Smooth muscle cell (in vitro differentiated cells): ENCODE data around the gene NCS1. TPM values are rescaled to one million over a fixed set of nuclear protein-coding genes. Genes with fewer than 3 reads are reported as not detected.

Source experiments
- DNase-seq: peaks from one replicate; lab custom pipeline; 2025; ENCODE audit not compliant: unreplicated experiment; lab: John Stamatoyannopoulos, UW
- H2AFZ ChIP-seq: fragments of 200-600 bp; sonication (generic); 2 replicates; pipeline ENCODE4 v1.6.0; 2016; ENCODE audit warnings: antibody characterized with exemption, low read depth, mild to moderate bottlenecking
- H3F3A ChIP-seq: fragments of 200-600 bp; sonication (generic); 2 replicates; pipeline ENCODE4 v1.6.0; 2017; ENCODE audit warnings: antibody characterized with exemption, low read depth
- H3K27ac ChIP-seq: fragments of 200-600 bp; sonication (generic); 2 replicates; pipeline ENCODE4 v1.5.1; 2016; ENCODE audit warnings: low read depth, mild to moderate bottlenecking
- H3K27me3 ChIP-seq: fragments of 200-600 bp; sonication (generic); 2 replicates; pipeline ENCODE4 v1.6.1; 2016; ENCODE audit warnings: low read depth, mild to moderate bottlenecking
- H3K36me3 ChIP-seq: fragments of 200-600 bp; sonication (generic); 2 replicates; pipeline ENCODE4 v1.5.1; 2016; ENCODE audit warnings: low read depth
- H3K4me1 ChIP-seq: fragments of 200-600 bp; sonication (generic); 2 replicates; pipeline ENCODE4 v1.5.1; 2016; ENCODE audit warnings: low read depth
- H3K4me2 ChIP-seq: fragments of 200-600 bp; sonication (generic); 2 replicates; pipeline ENCODE4 v1.6.0; 2016; ENCODE audit warnings: mild to moderate bottlenecking
- H3K4me3 ChIP-seq: fragments of 200-600 bp; sonication (generic); 2 replicates; pipeline ENCODE4 v1.5.1; 2016; ENCODE audit warnings: mild to moderate bottlenecking
- H3K79me2 ChIP-seq: fragments of 200-600 bp; sonication (generic); 2 replicates; pipeline ENCODE4 v1.6.0; 2016; ENCODE audit warnings: low read depth, mild to moderate bottlenecking
- H3K9ac ChIP-seq: fragments of 200-600 bp; sonication (generic); 2 replicates; pipeline ENCODE4 v1.6.0; 2016; ENCODE audit warnings: low read depth
- H3K9me3 ChIP-seq: fragments of 200-600 bp; sonication (generic); replicated peaks from 2 replicates; pipeline ENCODE4 v1.5.1; 2016; ENCODE audit warnings: low read depth
- H4K20me1 ChIP-seq: fragments of 200-600 bp; sonication (generic); 2 replicates; pipeline ENCODE4 v1.6.0; 2016; ENCODE audit warnings: low read depth
- WGBS: methylation state at CpG from one replicate; pipeline ENCODE4 v1.1.7; 2016; ENCODE audit warnings: low lambda C conversion rate; 5-methylcytosine and 5-hydroxymethylcytosine counted together
- polyA plus RNA-seq: library from polyadenylated mRNA; unstranded; fragments of >200 nt; fragmentation: Nextera tagmentation; extraction: Ambion mirVana; gene quantifications from 2 replicates; pipeline ENCODE4 v1.2.1, GENCODE V29; 2016
- total RNA-seq: library from RNA; depleted of rRNA; stranded (reverse); fragments of >200 nt; gene quantifications from 2 replicates; pipeline ENCODE4 v1.2.3, GENCODE V29; 2014
- TF ChIP-seq, protein P1 (sequence below): fragments of 200-600 bp; sonication (generic); IDR thresholded peaks from 2 replicates; pipeline ENCODE4 v1.5.1; 2017; ENCODE audit warnings: borderline replicate concordance, mild to moderate bottlenecking, antibody characterized with exemption; ENCODE audit not compliant: insufficient read depth, poor library complexity, severe bottlenecking

The NCS1 gene
- total and polyA plus RNA-seq, 2 experiments from 2014 or later, result 28.0 to 59.3 TPM

DNA sequence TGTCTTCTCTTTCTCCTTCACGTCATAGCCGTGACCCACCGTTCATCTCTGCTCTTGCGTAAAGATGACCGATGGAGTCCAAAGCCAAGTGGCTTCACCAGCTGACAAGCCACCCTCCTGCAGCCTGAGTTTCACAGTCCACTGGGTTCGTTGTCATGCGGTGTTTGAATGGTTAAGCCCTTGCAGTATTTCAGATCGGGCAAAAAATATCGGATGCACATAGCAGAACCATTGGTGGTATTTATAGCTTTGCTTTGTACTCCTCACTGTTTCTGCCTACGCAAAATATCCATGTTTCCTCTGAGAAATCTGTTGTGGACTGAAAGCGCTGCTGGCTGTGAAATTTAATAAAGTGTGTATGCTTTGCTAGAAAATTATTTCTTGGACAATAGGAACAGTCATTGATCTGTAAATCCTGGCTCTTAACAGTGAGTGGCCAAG, 34.5 kb upstream of the NCS1 start:
- DNase-seq, result no peak
- H3K4me3 ChIP-seq, result no peak overlapping the region
- 69% methylated on average over 11 of the region's 11 CpGs for WGBS

DNA sequence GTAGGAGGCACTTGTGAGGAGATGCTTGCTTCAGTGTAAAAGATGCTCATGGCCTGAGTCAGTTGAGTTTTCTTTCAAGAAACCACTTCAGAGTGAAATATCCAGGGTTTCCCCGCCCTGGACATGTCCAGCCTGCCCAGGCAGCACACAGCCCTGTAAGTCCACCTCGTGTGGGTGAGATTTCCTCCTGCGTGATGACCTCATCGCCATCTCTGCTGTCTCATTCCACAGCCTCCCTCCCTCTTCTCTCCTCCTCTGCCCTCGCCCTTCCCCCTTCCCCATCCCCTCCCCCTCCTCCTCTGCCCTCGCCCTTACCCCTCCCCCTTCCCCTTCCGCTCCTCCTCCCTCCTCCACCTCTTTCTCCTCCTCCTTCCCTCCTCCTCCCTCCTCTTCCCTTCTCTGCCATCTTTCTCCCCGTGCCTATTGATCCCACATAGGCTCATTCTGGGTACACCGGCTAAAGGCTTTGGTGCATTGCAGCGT, 34.0 kb upstream of the NCS1 start:
- WGBS, result 20% methylated on average over 4 of the region's 10 CpGs
- Histone ChIP-seq H3K9ac (peak overlapping the region; percentile 77), H3K4me2 (peak overlapping the region; percentile 68), H2AFZ (no peak overlapping the region), H4K20me1 (peaks cover 3% of the 10 kb centered on the region), H3K27ac (peak overlapping the region; percentile 98), H3K36me3 (no peaks in the 10 kb centered on the region), H3K27me3 (no peaks in the 10 kb centered on the region), H3F3A (peaks cover 23% of the 10 kb centered on the region), H3K4me3 (no peak overlapping the region), H3K4me1 (peaks cover 29% of the 10 kb centered on the region), H3K9me3 (no peaks in the 10 kb centered on the region), H3K79me2 (no peaks in the 10 kb centered on the region)
- peak; percentile 24 for DNase-seq
- TF ChIP-seq, protein P1, sequence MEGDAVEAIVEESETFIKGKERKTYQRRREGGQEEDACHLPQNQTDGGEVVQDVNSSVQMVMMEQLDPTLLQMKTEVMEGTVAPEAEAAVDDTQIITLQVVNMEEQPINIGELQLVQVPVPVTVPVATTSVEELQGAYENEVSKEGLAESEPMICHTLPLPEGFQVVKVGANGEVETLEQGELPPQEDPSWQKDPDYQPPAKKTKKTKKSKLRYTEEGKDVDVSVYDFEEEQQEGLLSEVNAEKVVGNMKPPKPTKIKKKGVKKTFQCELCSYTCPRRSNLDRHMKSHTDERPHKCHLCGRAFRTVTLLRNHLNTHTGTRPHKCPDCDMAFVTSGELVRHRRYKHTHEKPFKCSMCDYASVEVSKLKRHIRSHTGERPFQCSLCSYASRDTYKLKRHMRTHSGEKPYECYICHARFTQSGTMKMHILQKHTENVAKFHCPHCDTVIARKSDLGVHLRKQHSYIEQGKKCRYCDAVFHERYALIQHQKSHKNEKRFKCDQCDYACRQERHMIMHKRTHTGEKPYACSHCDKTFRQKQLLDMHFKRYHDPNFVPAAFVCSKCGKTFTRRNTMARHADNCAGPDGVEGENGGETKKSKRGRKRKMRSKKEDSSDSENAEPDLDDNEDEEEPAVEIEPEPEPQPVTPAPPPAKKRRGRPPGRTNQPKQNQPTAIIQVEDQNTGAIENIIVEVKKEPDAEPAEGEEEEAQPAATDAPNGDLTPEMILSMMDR, result no peak

More for the DNA sequence above, 34.5 kb upstream of the NCS1 start:
- H4K20me1 ChIP-seq, result peaks cover 3% of the 10 kb centered on the region
- peaks cover 29% of the 10 kb centered on the region for H3K4me1 ChIP-seq
- peaks cover 23% of the 10 kb centered on the region for H3F3A ChIP-seq
- no peaks in the 10 kb centered on the region for H3K36me3 ChIP-seq
- H3K9ac ChIP-seq, result peak overlapping the region; percentile 72
- TF ChIP-seq, protein P1, result no peak
- no peak overlapping the region for H2AFZ ChIP-seq
- H3K9me3 ChIP-seq, result no peaks in the 10 kb centered on the region
- H3K79me2 ChIP-seq, result no peaks in the 10 kb centered on the region
- no peaks in the 10 kb centered on the region for H3K27me3 ChIP-seq
- H3K27ac ChIP-seq, result peak overlapping the region; percentile 98
- H3K4me2 ChIP-seq, result peak overlapping the region; percentile 68

DNA sequence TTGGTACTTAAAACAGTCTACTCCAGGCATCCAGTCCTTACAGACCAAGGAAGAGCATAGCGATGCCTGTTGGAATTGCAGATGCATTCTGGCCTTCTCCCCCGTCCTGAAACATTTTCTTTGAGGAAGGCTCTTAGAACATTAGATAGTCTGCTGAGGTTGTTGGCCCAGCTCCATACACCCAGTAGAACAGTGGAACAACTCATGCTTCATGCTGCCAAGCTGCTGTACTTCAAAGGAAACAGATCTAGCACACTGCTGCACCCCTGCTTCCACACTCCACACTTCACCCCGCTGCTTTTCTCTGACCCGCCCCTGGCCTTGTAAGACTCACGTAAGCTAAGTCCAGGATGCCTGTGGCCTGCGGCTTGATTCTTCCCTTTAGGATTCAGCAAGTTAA, 33.4 kb upstream of the NCS1 start:
- DNase-seq, result no peak
- peak overlapping the region; percentile 98 for H3K27ac ChIP-seq
- H2AFZ ChIP-seq, result no peak overlapping the region
- H3K4me3 ChIP-seq, result no peak overlapping the region
- no peaks in the 10 kb centered on the region for H3K36me3 ChIP-seq
- peak overlapping the region; percentile 77 for H3K9ac ChIP-seq
- peaks cover 3% of the 10 kb centered on the region for H4K20me1 ChIP-seq
- TF ChIP-seq, protein P1, result no peak
- peaks cover 31% of the 10 kb centered on the region for H3K4me1 ChIP-seq
- no peaks in the 10 kb centered on the region for H3K9me3 ChIP-seq
- 23% methylated on average over 6 of the region's 6 CpGs for WGBS
- peak overlapping the region; percentile 55 for H3K4me2 ChIP-seq
- H3K79me2 ChIP-seq, result no peaks in the 10 kb centered on the region
- no peaks in the 10 kb centered on the region for H3K27me3 ChIP-seq
- H3F3A ChIP-seq, result peaks cover 23% of the 10 kb centered on the region

DNA sequence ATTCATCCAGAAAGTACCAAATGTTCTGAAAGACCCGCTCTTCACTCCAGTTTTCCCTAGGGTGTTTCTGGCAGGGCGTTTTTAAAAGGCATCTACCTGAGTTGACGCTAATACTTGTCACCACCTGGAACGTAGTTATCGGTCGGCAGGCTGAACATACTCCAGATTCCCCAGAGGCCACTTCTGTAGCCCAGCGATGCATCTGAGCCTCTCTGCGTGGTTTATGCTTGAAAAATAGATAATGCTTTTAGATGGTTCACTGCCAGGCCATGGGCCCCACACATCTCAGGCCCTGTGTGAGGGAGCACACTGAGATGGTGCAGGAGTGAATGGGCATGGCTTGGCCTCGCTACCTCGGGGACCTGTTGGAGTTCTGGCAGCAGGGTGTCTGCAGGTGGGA, 33.0 kb upstream of the NCS1 start:
- no peaks in the 10 kb centered on the region for H3K9me3 ChIP-seq
- 60% methylated on average over 10 of the region's 10 CpGs for WGBS
- peaks cover 23% of the 10 kb centered on the region for H3F3A ChIP-seq
- peak overlapping the region; percentile 55 for H3K4me2 ChIP-seq
- no peak overlapping the region for H3K4me3 ChIP-seq
- DNase-seq, result no peak
- TF ChIP-seq, protein P1, result no peak
- H3K9ac ChIP-seq, result peak overlapping the region; percentile 77
- no peaks in the 10 kb centered on the region for H3K79me2 ChIP-seq
- H3K27me3 ChIP-seq, result no peaks in the 10 kb centered on the region
- no peak overlapping the region for H2AFZ ChIP-seq
- no peaks in the 10 kb centered on the region for H3K36me3 ChIP-seq
- peaks cover 3% of the 10 kb centered on the region for H4K20me1 ChIP-seq
- peak overlapping the region; percentile 98 for H3K27ac ChIP-seq
- peaks cover 33% of the 10 kb centered on the region for H3K4me1 ChIP-seq
